ENCODE results near the gene JPH3.

JPH3 gene

GRCh38 chr16:87684106-87684677, 81.9 kb downstream of the JPH3 start:
- H3K4me1 Mint-ChIP-seq = peaks cover 10% of the 10 kb centered on the region
- no peaks in the 10 kb centered on the region for H3K36me3 Mint-ChIP-seq
- no peaks in the 10 kb centered on the region for H3K9me3 Mint-ChIP-seq
- H3K27ac Mint-ChIP-seq = no peak overlapping the region
- no peaks in the 10 kb centered on the region for H3K27me3 Mint-ChIP-seq
- H3K4me3 Mint-ChIP-seq = no peak overlapping the region

GRCh38 chr16:87684711-87685404, 82.5 kb downstream of the JPH3 start:
- Mint-ChIP-seq H3K36me3 (no peaks in the 10 kb centered on the region), H3K27ac (no peak overlapping the region), H3K4me1 (peaks cover 10% of the 10 kb centered on the region), H3K4me3 (no peak overlapping the region), H3K9me3 (no peaks in the 10 kb centered on the region), H3K27me3 (no peaks in the 10 kb centered on the region)

- no peaks in the 10 kb centered on the region for H3K27me3 Mint-ChIP-seq
- H3K4me3 Mint-ChIP-seq = no peak overlapping the region
- peaks cover 10% of the 10 kb centered on the region for H3K4me1 Mint-ChIP-seq
- no peak overlapping the region for H3K27ac Mint-ChIP-seq
- no peaks in the 10 kb centered on the region for H3K36me3 Mint-ChIP-seq
- H3K9me3 Mint-ChIP-seq = no peaks in the 10 kb centered on the region
Measured at GRCh38 chr16:87685405-87685755, 83.1 kb downstream of the JPH3 start.

GRCh38 chr16:87685766-87686165, 83.5 kb downstream of the JPH3 start:
- Mint-ChIP-seq H3K27me3 (no peaks in the 10 kb centered on the region), H3K4me3 (no peak overlapping the region), H3K36me3 (no peaks in the 10 kb centered on the region), H3K9me3 (no peaks in the 10 kb centered on the region), H3K4me1 (peaks cover 8% of the 10 kb centered on the region), H3K27ac (no peak overlapping the region)

GRCh38 chr16:87686697-87687096, 84.4 kb downstream of the JPH3 start:
- H3K27me3 Mint-ChIP-seq = no peaks in the 10 kb centered on the region
- H3K9me3 Mint-ChIP-seq = no peaks in the 10 kb centered on the region
- no peaks in the 10 kb centered on the region for H3K36me3 Mint-ChIP-seq
- no peak overlapping the region for H3K4me3 Mint-ChIP-seq
- no peak overlapping the region for H3K27ac Mint-ChIP-seq
- H3K4me1 Mint-ChIP-seq = peaks cover 4% of the 10 kb centered on the region

- H3K4me1 Mint-ChIP-seq = no peaks in the 10 kb centered on the region
- no peaks in the 10 kb centered on the region for H3K36me3 Mint-ChIP-seq
- no peak overlapping the region for H3K4me3 Mint-ChIP-seq
- no peaks in the 10 kb centered on the region for H3K9me3 Mint-ChIP-seq
- H3K27me3 Mint-ChIP-seq = no peaks in the 10 kb centered on the region
- no peak overlapping the region for H3K27ac Mint-ChIP-seq
Measured at GRCh38 chr16:87687126-87687910, 85.0 kb downstream of the JPH3 start.

- no peaks in the 10 kb centered on the region for H3K9me3 Mint-ChIP-seq
- no peak overlapping the region for H3K27ac Mint-ChIP-seq
- H3K4me3 Mint-ChIP-seq = no peak overlapping the region
- no peaks in the 10 kb centered on the region for H3K4me1 Mint-ChIP-seq
- no peaks in the 10 kb centered on the region for H3K27me3 Mint-ChIP-seq
- H3K36me3 Mint-ChIP-seq = no peaks in the 10 kb centered on the region
Measured at GRCh38 chr16:87687998-87688529, 85.8 kb downstream of the JPH3 start.

GRCh38 chr16:87688876-87689815, 86.8 kb downstream of the JPH3 start:
- Mint-ChIP-seq H3K4me1 (no peaks in the 10 kb centered on the region), H3K4me3 (no peak overlapping the region), H3K36me3 (no peaks in the 10 kb centered on the region), H3K27me3 (no peaks in the 10 kb centered on the region), H3K27ac (no peak overlapping the region), H3K9me3 (no peaks in the 10 kb centered on the region)

GRCh38 chr16:87689956-87690465, 87.7 kb downstream of the JPH3 start:
- H3K27me3 Mint-ChIP-seq = no peaks in the 10 kb centered on the region
- H3K4me1 Mint-ChIP-seq = no peaks in the 10 kb centered on the region
- H3K27ac Mint-ChIP-seq = no peak overlapping the region
- no peak overlapping the region for H3K4me3 Mint-ChIP-seq
- no peaks in the 10 kb centered on the region for H3K9me3 Mint-ChIP-seq
- H3K36me3 Mint-ChIP-seq = no peaks in the 10 kb centered on the region

GRCh38 chr16:87690911-87691685, 88.8 kb downstream of the JPH3 start:
- Mint-ChIP-seq H3K4me1 (no peaks in the 10 kb centered on the region), H3K36me3 (no peaks in the 10 kb centered on the region), H3K9me3 (no peaks in the 10 kb centered on the region), H3K27ac (no peak overlapping the region), H3K27me3 (no peaks in the 10 kb centered on the region), H3K4me3 (no peak overlapping the region)

GRCh38 chr16:87691686-87692079, 89.4 kb downstream of the JPH3 start:
- H3K27ac Mint-ChIP-seq = no peak overlapping the region
- no peaks in the 10 kb centered on the region for H3K9me3 Mint-ChIP-seq
- H3K36me3 Mint-ChIP-seq = peaks cover 2% of the 10 kb centered on the region
- H3K4me3 Mint-ChIP-seq = no peak overlapping the region
- H3K27me3 Mint-ChIP-seq = no peaks in the 10 kb centered on the region
- no peaks in the 10 kb centered on the region for H3K4me1 Mint-ChIP-seq

GRCh38 chr16:87692176-87692575, 89.9 kb downstream of the JPH3 start:
- Mint-ChIP-seq H3K4me3 (no peak overlapping the region), H3K36me3 (peaks cover 2% of the 10 kb centered on the region), H3K4me1 (no peaks in the 10 kb centered on the region), H3K27ac (no peak overlapping the region), H3K9me3 (no peaks in the 10 kb centered on the region), H3K27me3 (no peaks in the 10 kb centered on the region)

GRCh38 chr16:87692756-87693155, 90.4 kb downstream of the JPH3 start:
- Mint-ChIP-seq H3K27me3 (no peaks in the 10 kb centered on the region), H3K9me3 (no peaks in the 10 kb centered on the region), H3K27ac (no peak overlapping the region), H3K4me3 (no peak overlapping the region), H3K36me3 (peaks cover 2% of the 10 kb centered on the region), H3K4me1 (no peaks in the 10 kb centered on the region)

GRCh38 chr16:87693827-87694226, 91.5 kb downstream of the JPH3 start:
- Mint-ChIP-seq H3K4me3 (no peak overlapping the region), H3K27ac (no peak overlapping the region), H3K27me3 (no peaks in the 10 kb centered on the region), H3K9me3 (no peaks in the 10 kb centered on the region), H3K36me3 (peaks cover 2% of the 10 kb centered on the region), H3K4me1 (peaks cover 5% of the 10 kb centered on the region)
